Left cardiac atrium (tissue), 4 donors: Measurements from ENCODE around the gene TNF. TPM values are rescaled to one million over a fixed set of nuclear protein-coding genes. Genes with fewer than 3 reads are reported as not detected.

ENCODE experiments used
- ATAC-seq, 2 donors: fragments of 200-7000 bp; cut with Tn5 transposase; one replicate each; pipeline ENCODE4 v1.9.1; 2020; ENCODE audit warnings: mild to moderate bottlenecking in 2 of 2, moderate library complexity in 2 of 2
- DNase-seq: peaks from one replicate; pipeline ENCODE4 v3.0.0-alpha.2; 2020
- intact Hi-C, 2 donors: fragments of 100-400 bp; cut with DNase I; formaldehyde crosslinking; loops; one replicate each; pipeline versions ENCODE4 v1.14.1 to v1.15.1; 2022 to 2023
- total RNA-seq, 2 donors: library from RNA; stranded (reverse); fragmentation: NEBNext Ultra II Directional; extraction: Animal tissue kit (Norgen Biotek cat#: 25700); gene quantifications; one replicate each; pipeline ENCODE4 v1.2.1, GENCODE V29; 2021
- donor health status: DM: no; HTN: yes; CAD: no.
- donor health status: DM: no; HTN: yes; CAD: no; lungs with severe emphysema.
- donor health status: DM: yes; HTN: yes; CAD: no.
- donor health status: Dilated cardiomyopathy.

Gene TNF
- total RNA-seq, 2 donors from 2014 or later: 0.53 to 0.92 TPM

DNA sequence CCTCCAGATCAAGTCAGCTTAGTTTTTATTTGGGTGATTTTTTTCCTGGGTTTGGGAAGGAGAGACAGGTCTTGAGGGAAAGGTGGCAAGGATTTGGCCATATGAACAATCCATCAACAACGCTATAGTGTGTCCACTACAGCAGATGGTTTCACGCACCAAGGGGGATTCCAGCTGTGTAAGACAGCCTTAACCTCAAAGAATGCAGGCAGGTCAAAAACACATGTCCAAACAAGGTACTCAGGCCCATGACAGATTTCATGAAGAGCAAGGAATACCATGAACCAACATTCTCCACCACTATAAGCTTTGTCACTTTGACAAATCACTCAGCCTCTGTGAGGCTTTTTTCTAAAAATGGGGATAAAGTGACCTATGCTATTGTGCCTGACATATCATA lies 41.6 kb downstream of the TNF start:
- no peak for DNase-seq
- ATAC-seq: no peak
- intact Hi-C loops: no loop called here

DNA sequence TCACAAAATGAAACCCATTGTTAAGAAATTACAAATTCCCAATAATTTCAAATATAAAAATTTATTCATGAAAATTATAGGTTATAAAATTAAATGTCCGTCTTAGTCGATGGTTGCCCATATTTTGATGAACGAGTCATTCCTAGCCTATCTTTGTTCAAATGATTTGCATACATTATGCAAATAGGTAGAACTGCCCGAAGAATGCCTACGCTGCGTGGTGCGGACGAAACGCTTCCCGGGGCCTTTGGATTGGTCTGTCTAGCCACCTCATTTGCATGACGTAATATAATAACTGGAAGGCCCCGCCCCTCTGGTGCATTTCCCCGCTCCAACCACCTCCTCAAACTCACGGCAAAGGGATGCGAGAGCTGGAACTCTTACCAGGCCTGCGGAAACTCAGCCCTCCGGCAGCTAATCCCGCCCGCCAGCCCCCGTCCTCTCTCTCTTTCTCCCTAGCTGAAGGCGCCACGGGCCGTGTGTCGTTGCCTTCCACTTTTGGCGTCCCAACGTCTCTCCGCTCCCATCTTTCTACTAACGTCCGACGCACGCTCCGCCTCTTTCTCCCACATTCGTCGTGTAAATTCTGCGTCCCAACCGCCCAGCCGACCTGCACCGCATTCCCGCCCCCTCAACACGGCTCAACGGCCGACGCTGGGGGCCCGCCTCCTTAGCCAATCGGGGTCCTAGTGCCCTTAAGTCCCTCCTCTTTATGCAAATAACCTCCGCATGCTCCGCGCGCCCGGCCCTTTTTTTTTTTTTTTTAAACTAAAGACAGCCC lies 44.6 kb downstream of the TNF start:
- peak; percentile 98 for DNase-seq
- intact Hi-C loops: no loop called here
- ATAC-seq: peak; percentile 93 to 95

DNA sequence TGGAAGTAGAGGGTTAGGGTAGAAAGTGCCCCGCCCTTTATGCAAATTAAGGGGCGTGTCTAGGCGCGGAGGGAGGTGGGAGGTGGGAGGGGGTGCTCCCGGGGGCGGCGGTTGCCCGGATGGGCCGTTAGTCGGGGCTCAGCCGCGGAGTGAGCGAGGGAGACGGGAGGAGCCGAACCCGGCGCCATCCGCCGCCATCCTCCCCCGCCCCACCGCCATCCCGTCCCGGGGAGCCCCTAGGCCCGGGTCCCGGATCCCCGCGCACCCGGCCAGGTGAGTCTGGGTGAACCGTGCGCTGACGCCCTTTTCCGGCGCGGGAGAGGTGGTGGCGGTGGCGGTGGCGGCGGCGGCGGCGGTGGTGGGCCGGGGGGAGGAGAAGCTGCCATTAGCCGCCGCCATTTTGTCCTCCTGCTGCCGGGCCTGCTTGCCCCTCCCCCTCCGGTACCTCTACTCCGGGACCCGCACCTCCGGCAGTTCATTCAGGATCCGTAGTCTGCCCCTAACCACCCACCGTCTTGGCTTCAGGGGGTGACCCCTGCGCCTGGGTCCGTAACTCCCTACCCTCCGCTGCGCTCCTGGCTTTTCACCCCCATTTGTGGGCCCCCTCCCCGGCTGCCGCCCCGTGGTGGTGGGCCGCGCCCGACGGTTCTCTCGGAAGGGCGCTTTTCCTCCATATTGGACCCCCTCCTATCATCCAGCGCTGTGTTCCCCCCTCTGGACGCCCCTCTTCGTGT lies 45.4 kb downstream of the TNF start, which contains the start of gene PRRC2A:
Gene PRRC2A, plus strand, starts transcription at position 130 of the 734 bp plus-strand sequence. CDS start 2,075 bp downstream, outside the sequence.
- intact Hi-C loops: no loop called here
- ATAC-seq: peak; percentile 59 to 90

DNA sequence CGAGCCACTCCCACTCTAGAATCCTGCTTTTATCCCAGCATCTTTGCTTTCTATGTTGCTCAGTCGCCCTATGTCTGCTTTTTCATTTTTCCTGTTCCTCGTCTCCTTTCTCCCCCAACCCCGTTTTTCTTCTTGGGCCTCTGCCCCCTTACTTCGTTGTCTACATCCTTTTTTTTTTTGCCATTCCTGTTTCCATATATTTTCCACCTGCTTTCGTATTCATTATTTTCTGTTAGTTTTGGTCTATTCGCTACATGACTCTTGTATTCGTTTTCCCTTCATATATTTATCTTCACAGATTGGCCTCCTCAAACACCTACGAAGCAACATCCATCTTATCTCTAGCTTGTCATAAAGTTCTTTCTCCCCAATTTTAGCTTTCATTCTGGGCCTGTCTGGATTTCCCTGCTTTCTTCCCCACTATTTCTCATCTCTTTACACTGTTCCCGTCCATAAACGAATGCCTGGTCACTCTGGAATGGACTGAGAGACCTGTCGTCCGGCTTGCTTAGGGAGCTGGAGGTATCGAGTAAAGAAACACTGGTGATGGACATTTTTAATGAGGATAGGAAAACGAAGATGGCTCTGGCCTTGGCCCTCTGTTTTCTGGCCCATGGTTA lies 46.1 kb downstream of the TNF start:
- intact Hi-C loops: no loop called here
- no peak for ATAC-seq

More for the DNA sequence above, 45.4 kb downstream of the TNF start, which contains the start of gene PRRC2A:
- peak; percentile 86 for DNase-seq

DNA sequence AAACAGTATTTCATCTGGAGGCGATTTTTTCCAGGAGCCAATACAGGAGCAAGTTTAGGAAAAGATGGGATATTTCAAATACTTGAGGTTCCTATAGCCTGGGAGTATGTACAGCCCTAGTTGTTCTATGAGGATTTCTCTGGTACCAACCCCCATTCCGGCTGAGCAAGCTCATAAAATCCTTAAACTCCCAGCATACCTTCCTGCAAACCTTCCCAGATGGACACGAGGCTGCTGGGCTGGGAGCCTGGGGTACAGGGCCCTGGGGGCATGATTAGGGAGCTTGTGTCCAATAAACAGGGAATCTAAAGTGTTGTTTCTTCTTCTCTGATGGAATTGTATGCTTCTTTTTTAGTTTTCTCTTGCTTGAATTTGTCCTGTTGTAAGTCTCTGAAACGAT lies 46.6 kb downstream of the TNF start:
- intact Hi-C loops: no loop called here
- no peak for DNase-seq
- ATAC-seq: no peak

More for the DNA sequence above, 46.1 kb downstream of the TNF start:
- DNase-seq: no peak

DNA sequence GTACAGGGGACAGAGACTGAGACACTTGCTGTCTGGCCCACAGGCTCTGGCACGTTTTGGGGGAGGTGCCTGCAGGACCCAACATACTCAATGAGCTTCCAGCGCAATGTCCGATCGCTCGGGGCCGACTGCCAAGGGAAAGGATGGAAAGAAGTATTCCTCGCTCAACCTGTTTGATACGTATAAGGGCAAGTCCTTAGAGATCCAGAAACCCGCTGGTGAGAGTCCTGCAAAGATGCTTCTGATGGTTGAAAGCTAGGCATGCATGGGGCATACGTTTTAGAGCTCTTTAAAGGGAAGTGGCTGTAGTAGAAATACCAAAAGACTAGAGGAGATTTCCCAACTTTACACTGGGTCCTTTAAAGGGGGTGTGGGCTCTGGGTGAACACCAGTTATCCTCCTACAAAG lies 47.3 kb downstream of the TNF start:
- intact Hi-C loops: no loop called here
- no peak for DNase-seq
- ATAC-seq: no peak

DNA sequence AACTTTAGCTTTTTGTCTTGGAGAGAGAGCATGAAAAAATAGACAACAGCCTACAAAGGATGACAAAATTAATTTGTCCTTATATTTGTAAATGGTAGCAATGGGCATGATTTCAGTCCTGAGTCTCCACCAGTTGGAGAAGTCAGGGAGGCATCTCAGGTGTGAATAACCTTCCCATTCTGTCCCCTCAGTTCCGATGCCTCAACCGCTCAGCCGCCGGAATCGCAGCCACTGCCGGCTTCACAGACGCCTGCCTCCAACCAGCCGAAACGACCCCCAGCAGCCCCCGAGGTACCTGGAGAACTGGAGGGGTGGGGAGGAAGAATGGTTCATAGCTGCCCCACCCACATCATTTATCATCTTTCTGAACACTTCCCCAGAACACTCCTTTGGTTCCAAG lies 48.7 kb downstream of the TNF start:
- intact Hi-C loops: no loop called here
- ATAC-seq: no peak
- DNase-seq: no peak

DNA sequence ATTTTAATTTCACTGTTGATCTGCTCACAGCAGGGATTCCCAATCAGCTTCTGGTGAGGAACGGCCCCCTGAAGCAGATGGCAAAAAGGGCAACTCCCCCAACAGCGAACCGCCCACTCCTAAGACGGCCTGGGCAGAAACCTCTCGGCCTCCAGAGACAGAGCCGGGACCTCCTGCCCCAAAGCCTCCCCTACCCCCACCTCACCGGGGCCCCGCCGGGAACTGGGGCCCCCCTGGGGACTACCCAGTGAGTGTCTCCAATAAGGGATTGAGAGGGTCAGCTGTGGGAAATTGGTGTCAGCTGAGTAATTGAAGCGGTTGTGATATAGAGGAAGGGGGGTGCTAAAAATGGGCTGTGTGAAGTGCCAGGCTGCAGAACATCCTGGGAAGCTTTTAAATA lies 51.6 kb downstream of the TNF start:
- intact Hi-C loops: no loop called here
- DNase-seq (no peak), ATAC-seq (no peak)

DNA sequence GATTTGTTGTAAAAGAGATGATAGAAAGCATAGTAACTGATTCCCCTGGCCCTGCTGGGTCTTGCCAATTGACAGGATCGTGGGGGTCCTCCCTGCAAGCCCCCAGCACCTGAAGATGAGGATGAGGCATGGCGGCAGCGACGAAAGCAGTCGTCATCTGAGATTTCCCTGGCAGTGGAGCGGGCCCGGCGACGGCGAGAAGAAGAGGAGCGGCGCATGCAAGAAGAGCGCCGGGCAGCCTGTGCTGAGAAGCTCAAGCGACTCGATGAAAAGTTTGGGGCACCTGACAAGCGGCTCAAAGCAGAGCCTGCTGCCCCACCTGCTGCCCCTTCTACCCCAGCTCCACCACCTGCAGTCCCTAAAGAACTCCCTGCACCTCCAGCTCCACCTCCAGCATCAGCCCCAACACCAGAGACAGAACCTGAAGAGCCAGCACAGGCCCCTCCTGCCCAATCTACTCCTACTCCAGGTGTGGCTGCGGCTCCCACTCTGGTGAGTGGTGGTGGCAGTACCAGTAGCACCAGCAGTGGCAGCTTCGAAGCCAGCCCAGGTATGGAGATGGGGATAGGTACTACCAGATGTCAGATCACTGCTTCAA lies 52.4 kb downstream of the TNF start:
- DNase-seq (no peak), ATAC-seq (no peak)
- intact Hi-C loops: no loop called here

Other genes starting within 250 kb of the TNF start
- 100 to 1,000 TPM; 609 to 632 TPM for gene HLA-B, start 218.4 kb upstream of the TNF start, total RNA-seq
- gene MICA, start 172.0 kb upstream of the TNF start, total RNA-seq: 10 to 100 TPM; 10.0 to 11.3 TPM
- gene MICB, start 77.4 kb upstream of the TNF start, total RNA-seq: 1 to 10 TPM; 2.1 to 2.2 TPM
- not detected for gene MCCD1, start 46.6 kb upstream of the TNF start, total RNA-seq
- gene DDX39B, start 33.6 kb upstream of the TNF start, total RNA-seq: 100 to 1,000 TPM; 188 to 224 TPM
- gene ATP6V1G2, start 29.0 kb upstream of the TNF start, total RNA-seq: 1 to 10 TPM; 1.9 to 2.7 TPM
- 10 to 100 TPM; 12.9 to 14.8 TPM for gene NFKBIL1, start 28.0 kb upstream of the TNF start, total RNA-seq
- not detected for gene LTA, start 3.3 kb upstream of the TNF start, total RNA-seq
- gene LTB, start 6.9 kb downstream of the TNF start, total RNA-seq: 1 to 10 TPM in 1 of 2 donors, under 1 TPM in 1; 0.84 to 1.4 TPM
- gene LST1, start 10.7 kb downstream of the TNF start, total RNA-seq: 10 to 100 TPM in 1 of 2 donors, 1 to 10 TPM in 1; 9.4 to 16.0 TPM
- gene NCR3, start 17.4 kb downstream of the TNF start, total RNA-seq: under 1 TPM in 1 of 2 donors, not detected in 1; 0.47 TPM
- gene AIF1, start 39.7 kb downstream of the TNF start, total RNA-seq: 10 to 100 TPM; 17.0 to 37.4 TPM
- gene PRRC2A, start 45.1 kb downstream of the TNF start, total RNA-seq: 100 to 1,000 TPM in 1 of 2 donors, 10 to 100 TPM in 1; 85.0 to 108 TPM
- gene BAG6, start 77.1 kb downstream of the TNF start, total RNA-seq: 100 to 1,000 TPM; 206 to 294 TPM
- gene APOM, start 80.3 kb downstream of the TNF start, total RNA-seq: 1 to 10 TPM; 1.4 to 1.7 TPM
- 10 to 100 TPM; 17.5 to 20.1 TPM for gene C6orf47, start 85.2 kb downstream of the TNF start, total RNA-seq
- gene GPANK1, start 89.4 kb downstream of the TNF start, total RNA-seq: 10 to 100 TPM; 12.3 to 15.7 TPM
- gene CSNK2B, start 90.5 kb downstream of the TNF start, total RNA-seq: 100 to 1,000 TPM in 1 of 2 donors, 10 to 100 TPM in 1; 84.8 to 116 TPM
- gene LY6G5B, start 94.4 kb downstream of the TNF start, total RNA-seq: 1 to 10 TPM; 3.2 to 8.8 TPM
- 1 to 10 TPM; 2.2 to 2.5 TPM for gene LY6G5C, start 105.5 kb downstream of the TNF start, total RNA-seq
- gene ABHD16A, start 127.8 kb downstream of the TNF start, total RNA-seq: 10 to 100 TPM; 33.5 to 36.3 TPM
- not detected for gene LY6G6F, start 131.3 kb downstream of the TNF start, total RNA-seq
- not detected for gene LY6G6D, start 139.8 kb downstream of the TNF start, total RNA-seq
- not detected for gene LY6G6C, start 146.2 kb downstream of the TNF start, total RNA-seq
- under 1 TPM; 0.39 to 0.41 TPM for gene MPIG6B, start 147.8 kb downstream of the TNF start, total RNA-seq
- gene DDAH2, start 153.7 kb downstream of the TNF start, total RNA-seq: 10 to 100 TPM; 55.6 to 56.2 TPM
- 100 to 1,000 TPM; 151 to 196 TPM for gene CLIC1, start 161.0 kb downstream of the TNF start, total RNA-seq
- gene MSH5, start 164.4 kb downstream of the TNF start, total RNA-seq: 1 to 10 TPM; 2.6 to 3.0 TPM
- under 1 TPM; 0.71 to 0.73 TPM for gene SAPCD1, start 187.1 kb downstream of the TNF start, total RNA-seq
- 1 to 10 TPM; 4.8 to 6.2 TPM for gene VWA7, start 201.8 kb downstream of the TNF start, total RNA-seq
- gene VARS1, start 220.2 kb downstream of the TNF start, total RNA-seq: 10 to 100 TPM; 24.8 to 39.3 TPM
- 10 to 100 TPM; 24.3 to 29.4 TPM for gene LSM2, start 231.4 kb downstream of the TNF start, total RNA-seq
- gene HSPA1L, start 239.7 kb downstream of the TNF start, total RNA-seq: 1 to 10 TPM; 1.1 to 2.6 TPM
- 100 to 1,000 TPM; 197 to 288 TPM for gene HSPA1A, start 240.0 kb downstream of the TNF start, total RNA-seq